ENCODE measurements around the gene SP9.
A peak's percentile ranks its signal among the peaks of the same experiment; 100 is the strongest.

The SP9 gene

GRCh38 chr2:174335988-174336500 is 1.3 kb downstream of the SP9 start:
- WGBS (ENCODE audit: extremely low coverage, insufficient coverage, low lambda C conversion rate) = no CpG with 5 or more reads among the region's 54 CpGs
- Histone ChIP-seq H3K9ac (ENCODE audit: low read length) (peak overlapping the region; percentile 54), H2BK5ac (ENCODE audit: low read length) (no peak overlapping the region), H3K4me1 (ENCODE audit: control insufficient read depth, low read depth, low read length) (peaks cover 9% of the 10 kb centered on the region), H3K56ac (ENCODE audit: low read length) (peak overlapping the region; percentile 81), H2BK120ac (ENCODE audit: low read depth, low read length) (no peak overlapping the region), H3K36me3 (ENCODE audit: control insufficient read depth, insufficient read depth, low read length) (no peaks in the 10 kb centered on the region), H3K27ac (ENCODE audit: low read depth, low read length) (no peak overlapping the region), H3K4me3 (ENCODE audit: low read length) (peak overlapping the region; percentile 28), H3K79me2 (ENCODE audit: control insufficient read depth, insufficient read depth, low read length) (no peaks in the 10 kb centered on the region), H3K23ac (ENCODE audit: low read length) (peak overlapping the region; percentile 70), H3K27me3 (ENCODE audit: insufficient read depth, low read length, poor library complexity) (peaks cover 24% of the 10 kb centered on the region), H4K5ac (ENCODE audit: low read length) (no peak overlapping the region), H2BK15ac (replicated peaks; ENCODE audit: low read depth) (no peak overlapping the region), H3K18ac (ENCODE audit: low read length) (peak overlapping the region; percentile 43), H2AK5ac (ENCODE audit: low read length) (no peak overlapping the region), H4K8ac (ENCODE audit: low read depth, low read length) (no peak overlapping the region), H3K79me1 (ENCODE audit: low read length) (no peaks in the 10 kb centered on the region), H3K4ac (ENCODE audit: low read depth, low read length) (no peak overlapping the region), H3K4me2 (ENCODE audit: low read length) (peak overlapping the region; percentile 49)
- DNase-seq = peak; percentile 86

- Histone ChIP-seq H3K56ac (ENCODE audit: low read length) (peak overlapping the region; percentile 81), H3K4me2 (ENCODE audit: low read length) (peak overlapping the region; percentile 70), H4K5ac (ENCODE audit: low read length) (no peak overlapping the region), H3K4me1 (ENCODE audit: control insufficient read depth, low read depth, low read length) (peaks cover 7% of the 10 kb centered on the region), H3K18ac (ENCODE audit: low read length) (peak overlapping the region; percentile 39), H3K27ac (ENCODE audit: low read depth, low read length) (no peak overlapping the region), H3K4ac (ENCODE audit: low read depth, low read length) (no peak overlapping the region), H2BK15ac (replicated peaks; ENCODE audit: low read depth) (no peak overlapping the region), H3K79me1 (ENCODE audit: low read length) (no peaks in the 10 kb centered on the region), H3K79me2 (ENCODE audit: control insufficient read depth, insufficient read depth, low read length) (no peaks in the 10 kb centered on the region), H3K36me3 (ENCODE audit: control insufficient read depth, insufficient read depth, low read length) (no peaks in the 10 kb centered on the region), H2BK5ac (ENCODE audit: low read length) (no peak overlapping the region), H2BK120ac (ENCODE audit: low read depth, low read length) (no peak overlapping the region), H3K4me3 (ENCODE audit: low read length) (no peak overlapping the region), H3K27me3 (ENCODE audit: insufficient read depth, low read length, poor library complexity) (peaks cover 21% of the 10 kb centered on the region), H4K8ac (ENCODE audit: low read depth, low read length) (no peak overlapping the region), H3K9ac (ENCODE audit: low read length) (peak overlapping the region; percentile 54), H3K23ac (ENCODE audit: low read length) (peak overlapping the region; percentile 70), H2AK5ac (ENCODE audit: low read length) (no peak overlapping the region)
- DNase-seq = peak; percentile 86
- WGBS (ENCODE audit: extremely low coverage, insufficient coverage, low lambda C conversion rate) = no CpG with 5 or more reads among the region's 102 CpGs
Observed at GRCh38 chr2:174336501-174337336, 2.0 kb downstream of the SP9 start.

- WGBS (ENCODE audit: extremely low coverage, insufficient coverage, low lambda C conversion rate) = no CpG with 5 or more reads among the region's 74 CpGs
- Histone ChIP-seq H2BK15ac (replicated peaks; ENCODE audit: low read depth) (no peak overlapping the region), H3K36me3 (ENCODE audit: control insufficient read depth, insufficient read depth, low read length) (no peaks in the 10 kb centered on the region), H4K5ac (ENCODE audit: low read length) (no peak overlapping the region), H3K4me1 (ENCODE audit: control insufficient read depth, low read depth, low read length) (peaks cover 7% of the 10 kb centered on the region), H3K27me3 (ENCODE audit: insufficient read depth, low read length, poor library complexity) (peaks cover 25% of the 10 kb centered on the region), H3K23ac (ENCODE audit: low read length) (peak overlapping the region; percentile 56), H3K4me3 (ENCODE audit: low read length) (peak overlapping the region; percentile 48), H3K27ac (ENCODE audit: low read depth, low read length) (no peak overlapping the region), H2BK5ac (ENCODE audit: low read length) (no peak overlapping the region), H2AK5ac (ENCODE audit: low read length) (no peak overlapping the region), H3K4ac (ENCODE audit: low read depth, low read length) (peak overlapping the region; percentile 20), H3K79me1 (ENCODE audit: low read length) (no peaks in the 10 kb centered on the region), H3K4me2 (ENCODE audit: low read length) (peak overlapping the region; percentile 93), H3K79me2 (ENCODE audit: control insufficient read depth, insufficient read depth, low read length) (no peaks in the 10 kb centered on the region), H3K56ac (ENCODE audit: low read length) (peak overlapping the region; percentile 73), H2BK120ac (ENCODE audit: low read depth, low read length) (no peak overlapping the region), H3K9ac (ENCODE audit: low read length) (peak overlapping the region; percentile 59), H3K18ac (ENCODE audit: low read length) (peak overlapping the region; percentile 39), H4K8ac (ENCODE audit: low read depth, low read length) (no peak overlapping the region)
- DNase-seq = peak; percentile 65
Observed at GRCh38 chr2:174337337-174338146, 2.8 kb downstream of the SP9 start.

- no peak overlapping the region for H3K9ac ChIP-seq (ENCODE audit: low read length)
- H3K4ac ChIP-seq (ENCODE audit: low read depth, low read length) = no peak overlapping the region
- H3K36me3 ChIP-seq (ENCODE audit: control insufficient read depth, insufficient read depth, low read length) = no peaks in the 10 kb centered on the region
- no peak overlapping the region for H2BK120ac ChIP-seq (ENCODE audit: low read depth, low read length)
- H3K27me3 ChIP-seq (ENCODE audit: insufficient read depth, low read length, poor library complexity) = peaks cover 24% of the 10 kb centered on the region
- H3K4me3 ChIP-seq (ENCODE audit: low read length) = no peak overlapping the region
- H3K79me2 ChIP-seq (ENCODE audit: control insufficient read depth, insufficient read depth, low read length) = no peaks in the 10 kb centered on the region
- no peak overlapping the region for H2AK5ac ChIP-seq (ENCODE audit: low read length)
- H3K18ac ChIP-seq (ENCODE audit: low read length) = no peak overlapping the region
- H2BK15ac ChIP-seq (replicated peaks; ENCODE audit: low read depth) = no peak overlapping the region
- DNase-seq = no peak
- no peak overlapping the region for H3K56ac ChIP-seq (ENCODE audit: low read length)
- H4K8ac ChIP-seq (ENCODE audit: low read depth, low read length) = no peak overlapping the region
- H4K5ac ChIP-seq (ENCODE audit: low read length) = no peak overlapping the region
- H3K23ac ChIP-seq (ENCODE audit: low read length) = no peak overlapping the region
- H3K79me1 ChIP-seq (ENCODE audit: low read length) = no peaks in the 10 kb centered on the region
- H2BK5ac ChIP-seq (ENCODE audit: low read length) = no peak overlapping the region
- WGBS (ENCODE audit: extremely low coverage, insufficient coverage, low lambda C conversion rate) = no CpG with 5 or more reads among the region's 7 CpGs
- no peak overlapping the region for H3K27ac ChIP-seq (ENCODE audit: low read depth, low read length)
- peaks cover 3% of the 10 kb centered on the region for H3K4me1 ChIP-seq (ENCODE audit: control insufficient read depth, low read depth, low read length)
- H3K4me2 ChIP-seq (ENCODE audit: low read length) = no peak overlapping the region
Observed at GRCh38 chr2:174338147-174338605, 3.4 kb downstream of the SP9 start.

- Histone ChIP-seq H2BK15ac (replicated peaks; ENCODE audit: low read depth) (no peak overlapping the region), H4K8ac (ENCODE audit: low read depth, low read length) (no peak overlapping the region), H2BK5ac (ENCODE audit: low read length) (no peak overlapping the region), H3K36me3 (ENCODE audit: control insufficient read depth, insufficient read depth, low read length) (no peaks in the 10 kb centered on the region), H3K79me2 (ENCODE audit: control insufficient read depth, insufficient read depth, low read length) (no peaks in the 10 kb centered on the region), H3K27ac (ENCODE audit: low read depth, low read length) (no peak overlapping the region), H3K79me1 (ENCODE audit: low read length) (no peaks in the 10 kb centered on the region), H3K4ac (ENCODE audit: low read depth, low read length) (no peak overlapping the region), H2AK5ac (ENCODE audit: low read length) (no peak overlapping the region), H3K4me2 (ENCODE audit: low read length) (no peak overlapping the region), H3K23ac (ENCODE audit: low read length) (no peak overlapping the region), H3K18ac (ENCODE audit: low read length) (no peak overlapping the region), H4K5ac (ENCODE audit: low read length) (no peak overlapping the region), H3K4me3 (ENCODE audit: low read length) (no peak overlapping the region), H3K56ac (ENCODE audit: low read length) (no peak overlapping the region), H3K4me1 (ENCODE audit: control insufficient read depth, low read depth, low read length) (peaks cover 2% of the 10 kb centered on the region), H3K9ac (ENCODE audit: low read length) (no peak overlapping the region), H2BK120ac (ENCODE audit: low read depth, low read length) (no peak overlapping the region), H3K27me3 (ENCODE audit: insufficient read depth, low read length, poor library complexity) (peaks cover 22% of the 10 kb centered on the region)
- no CpG with 5 or more reads among the region's 17 CpGs for WGBS (ENCODE audit: extremely low coverage, insufficient coverage, low lambda C conversion rate)
- DNase-seq = peak; percentile 50
Observed at GRCh38 chr2:174338671-174339560, 4.2 kb downstream of the SP9 start.
